C4-2B (cell line): ENCODE results near the gene AHI1.

Source experiments
- H3K27ac ChIP-seq: fragments of 450-650 bp; 2 replicates; pipeline ENCODE4 v1.5.1; 2017
- ZFX ChIP-seq: fragments of 450-650 bp; IDR thresholded peaks from 2 replicates; pipeline ENCODE4 v1.6.1; 2017
- TF ChIP-seq, protein P1 (sequence below): fragments of 450-650 bp; conservative IDR thresholded peaks from 2 replicates; pipeline ENCODE4 v1.5.1; 2017; ENCODE audit warnings: mild to moderate bottlenecking

Gene AHI1

DNA sequence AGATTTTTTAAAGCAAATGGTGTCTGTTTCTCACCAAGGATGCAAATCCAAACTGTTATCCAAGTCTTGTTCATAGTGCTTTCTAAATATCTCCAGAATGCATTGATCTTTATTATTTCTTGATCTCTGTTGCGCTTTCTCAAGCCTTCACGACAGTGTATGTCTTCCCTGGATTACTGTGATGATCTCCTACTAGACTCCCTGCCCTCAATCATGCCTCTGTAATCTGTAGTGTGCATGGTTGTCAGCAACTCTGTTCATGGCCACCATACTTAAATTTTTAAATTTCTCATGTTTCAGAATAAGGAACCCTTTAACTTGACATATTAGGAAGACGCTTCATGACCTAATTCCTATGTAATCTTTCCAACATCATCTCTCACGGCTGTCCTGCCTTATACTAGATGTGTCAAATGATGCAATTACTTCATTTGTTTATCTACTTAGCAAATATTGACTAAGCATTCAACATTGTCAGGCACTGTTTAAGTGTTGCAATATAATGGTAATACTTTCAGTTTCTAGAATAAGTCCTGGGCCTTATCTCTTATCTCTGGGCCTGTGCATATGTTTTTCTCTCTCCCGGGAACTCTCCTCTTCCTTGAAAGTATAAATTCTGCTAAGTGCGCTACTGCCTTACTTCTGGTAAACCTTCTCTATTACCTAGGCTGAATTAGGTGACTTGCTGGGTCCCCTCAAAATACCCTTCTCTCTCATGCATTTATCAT is 25.6 kb upstream of the AHI1 start:
- no peak overlapping the region for H3K27ac ChIP-seq
- no peak for TF ChIP-seq ZFX
- TF ChIP-seq, protein P1, sequence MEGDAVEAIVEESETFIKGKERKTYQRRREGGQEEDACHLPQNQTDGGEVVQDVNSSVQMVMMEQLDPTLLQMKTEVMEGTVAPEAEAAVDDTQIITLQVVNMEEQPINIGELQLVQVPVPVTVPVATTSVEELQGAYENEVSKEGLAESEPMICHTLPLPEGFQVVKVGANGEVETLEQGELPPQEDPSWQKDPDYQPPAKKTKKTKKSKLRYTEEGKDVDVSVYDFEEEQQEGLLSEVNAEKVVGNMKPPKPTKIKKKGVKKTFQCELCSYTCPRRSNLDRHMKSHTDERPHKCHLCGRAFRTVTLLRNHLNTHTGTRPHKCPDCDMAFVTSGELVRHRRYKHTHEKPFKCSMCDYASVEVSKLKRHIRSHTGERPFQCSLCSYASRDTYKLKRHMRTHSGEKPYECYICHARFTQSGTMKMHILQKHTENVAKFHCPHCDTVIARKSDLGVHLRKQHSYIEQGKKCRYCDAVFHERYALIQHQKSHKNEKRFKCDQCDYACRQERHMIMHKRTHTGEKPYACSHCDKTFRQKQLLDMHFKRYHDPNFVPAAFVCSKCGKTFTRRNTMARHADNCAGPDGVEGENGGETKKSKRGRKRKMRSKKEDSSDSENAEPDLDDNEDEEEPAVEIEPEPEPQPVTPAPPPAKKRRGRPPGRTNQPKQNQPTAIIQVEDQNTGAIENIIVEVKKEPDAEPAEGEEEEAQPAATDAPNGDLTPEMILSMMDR = no peak

DNA sequence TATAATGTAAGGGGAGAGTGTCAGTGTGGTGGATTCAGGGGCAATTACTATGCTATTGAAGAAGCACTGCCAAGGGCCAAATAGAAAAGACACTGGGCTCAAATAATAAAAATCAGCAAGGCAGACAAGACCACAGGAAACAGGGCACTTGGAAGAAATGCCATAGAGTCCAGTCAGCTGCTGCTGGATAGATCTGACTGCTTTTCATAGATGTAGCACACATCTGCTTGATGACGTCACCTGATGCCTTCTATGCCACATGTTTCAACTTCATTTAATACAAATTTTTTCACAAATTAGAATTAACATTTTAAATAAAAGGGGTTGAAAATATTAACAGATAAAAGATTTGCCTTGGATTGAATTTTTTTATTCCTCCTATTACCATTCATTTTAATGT is 23.9 kb upstream of the AHI1 start:
- no peak overlapping the region for H3K27ac ChIP-seq
- TF ChIP-seq, protein P1 = no peak
- no peak for TF ChIP-seq ZFX

DNA sequence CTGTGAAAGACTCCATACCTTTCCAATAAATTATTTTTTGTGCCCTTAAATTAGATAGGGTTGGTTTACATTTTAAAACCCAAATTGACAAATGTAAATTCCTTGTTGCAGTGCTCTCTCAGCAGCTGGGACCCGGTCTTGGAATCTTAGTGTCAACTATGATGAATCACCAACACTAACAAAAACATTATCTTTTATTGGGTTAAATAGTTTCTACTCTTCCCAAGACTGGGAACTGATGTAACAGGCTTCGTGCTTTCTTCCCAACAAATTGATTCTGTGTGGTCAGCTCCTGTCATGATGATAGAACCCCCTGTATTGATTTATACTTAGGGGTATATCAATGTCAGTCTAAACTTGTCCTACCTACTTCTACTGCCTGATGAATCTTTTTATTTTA is 23.2 kb upstream of the AHI1 start:
- TF ChIP-seq ZFX = no peak
- TF ChIP-seq, protein P1 = no peak
- H3K27ac ChIP-seq = no peak overlapping the region

DNA sequence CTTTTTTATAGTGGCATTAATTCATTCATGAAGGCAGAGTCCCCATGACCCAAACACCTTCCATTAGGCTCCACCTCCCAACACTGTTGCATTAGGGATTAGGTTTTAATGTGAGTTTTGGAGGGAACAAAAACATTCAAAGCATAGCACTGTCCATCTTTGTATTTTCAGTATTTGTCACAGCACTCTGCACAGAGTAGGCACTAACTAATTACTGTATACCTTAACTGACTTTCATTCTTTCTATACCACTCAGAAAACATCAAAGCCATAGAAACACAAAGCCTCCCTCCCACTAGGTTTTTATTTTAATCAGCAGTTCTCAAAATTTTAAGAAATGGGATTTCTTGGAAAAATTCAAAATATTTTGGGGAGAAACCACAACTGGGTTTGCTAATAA is 21.8 kb upstream of the AHI1 start:
- no peak for TF ChIP-seq ZFX
- TF ChIP-seq, protein P1 = no peak
- no peak overlapping the region for H3K27ac ChIP-seq

DNA sequence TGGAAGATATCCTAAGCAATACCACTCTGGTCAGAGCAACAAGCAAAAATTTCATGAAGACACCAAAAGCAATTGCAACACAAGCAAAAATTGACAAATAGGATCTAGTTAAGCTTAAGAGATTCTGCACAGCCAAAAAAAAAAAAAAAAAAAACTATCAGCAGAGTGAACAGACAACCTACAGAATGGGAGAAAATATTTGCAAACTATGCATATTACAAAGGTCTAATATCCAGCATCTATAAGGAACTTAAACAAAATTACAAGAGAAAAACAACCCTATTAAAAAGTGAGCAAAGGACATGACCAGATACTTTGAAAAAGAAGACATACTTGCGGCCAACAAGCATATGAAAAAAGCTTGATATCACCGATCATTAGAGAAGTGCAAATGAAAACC is 20.0 kb upstream of the AHI1 start:
- TF ChIP-seq, protein P1 = no peak
- no peak for TF ChIP-seq ZFX

DNA sequence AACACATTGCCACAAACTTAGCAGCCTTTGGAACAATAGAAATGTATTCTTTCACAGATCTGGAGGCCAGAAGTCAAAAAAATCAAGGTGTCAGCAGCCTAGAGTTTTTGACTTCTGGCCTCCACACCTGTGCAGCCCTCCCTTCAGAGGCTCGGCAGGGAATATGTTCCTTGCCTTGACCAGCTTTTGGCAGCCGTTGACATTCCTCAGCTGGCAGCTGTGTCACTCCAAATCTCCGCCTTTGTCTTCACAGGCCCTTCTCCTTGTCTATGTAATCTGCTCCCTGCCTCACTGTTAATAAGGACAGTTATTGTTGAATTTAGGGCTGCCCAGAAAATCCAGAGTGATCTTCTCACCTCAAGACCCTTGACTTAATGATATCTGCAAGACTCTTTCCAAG is 17.2 kb upstream of the AHI1 start:
- H3K27ac ChIP-seq = no peak overlapping the region
- no peak for TF ChIP-seq ZFX
- TF ChIP-seq, protein P1 = no peak

More for the DNA sequence above, 20.0 kb upstream of the AHI1 start:
- no peak overlapping the region for H3K27ac ChIP-seq

DNA sequence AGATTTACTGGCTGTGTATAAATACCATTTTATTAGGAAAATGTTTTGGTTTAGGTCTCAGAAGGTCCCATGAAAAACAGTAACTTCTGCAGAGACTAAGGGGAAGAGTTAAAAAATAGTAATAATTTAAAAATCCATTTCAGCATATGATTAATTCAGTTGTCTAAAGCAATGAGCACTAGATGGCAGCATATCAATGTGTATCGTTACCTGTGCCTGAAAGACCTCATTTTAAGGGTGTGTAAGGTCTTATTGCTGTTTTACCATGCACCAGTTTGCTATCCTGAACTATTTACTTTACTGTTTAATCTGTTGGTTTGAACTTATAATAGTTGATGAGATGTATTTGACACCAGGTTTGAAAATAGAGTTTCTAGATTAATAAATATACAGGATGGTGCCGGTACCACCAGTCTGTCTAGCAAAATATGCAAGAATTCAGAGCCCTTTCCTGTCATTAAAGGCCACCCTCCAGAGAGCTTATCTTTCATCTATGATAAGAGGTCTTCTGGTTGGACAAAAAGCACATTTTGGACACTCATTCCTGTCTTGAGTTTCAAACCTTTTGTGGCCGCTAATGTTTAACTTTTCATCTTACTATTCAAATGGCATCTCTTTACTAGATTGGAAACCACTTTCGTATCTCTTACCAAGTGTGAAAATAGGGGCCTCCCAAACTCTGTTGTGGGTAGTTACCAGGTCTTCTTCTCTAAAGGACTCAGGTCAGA is 8.9 kb upstream of the AHI1 start:
- no peak overlapping the region for H3K27ac ChIP-seq
- TF ChIP-seq ZFX = no peak
- TF ChIP-seq, protein P1 = peak; percentile 70
